Hepatocyte (in vitro differentiated cells): ENCODE measurements around the gene ADAP1.

Source experiments
- CTCF ChIP-seq: fragments of 200-600 bp; sonication (generic); IDR thresholded peaks from 2 replicates; pipeline ENCODE4 v1.5.1; 2016; ENCODE audit warnings: antibody characterized with exemption, mild to moderate bottlenecking; ENCODE audit not compliant: poor library complexity
- EZH2 ChIP-seq: fragments of 200-600 bp; sonication (generic); IDR thresholded peaks from 2 replicates; pipeline ENCODE4 v1.6.1; 2016; ENCODE audit warnings: antibody characterized with exemption, mild to moderate bottlenecking, borderline replicate concordance
- EZH2phosphoT487 ChIP-seq: fragments of 200-600 bp; sonication (generic); IDR thresholded peaks from one replicate; pipeline ENCODE4 v1.6.1; 2018; ENCODE audit warnings: antibody characterized with exemption, mild to moderate bottlenecking, low read depth, moderate library complexity; ENCODE audit not compliant: unreplicated experiment, severe bottlenecking

GRCh38 chr7:861222-861621, 93.3 kb downstream of the ADAP1 start:
- TF ChIP-seq CTCF = no peak
- no peak for TF ChIP-seq EZH2phosphoT487
- TF ChIP-seq EZH2 = no peak
